ENCODE results near the gene HELZ2.

The HELZ2 gene

DNA sequence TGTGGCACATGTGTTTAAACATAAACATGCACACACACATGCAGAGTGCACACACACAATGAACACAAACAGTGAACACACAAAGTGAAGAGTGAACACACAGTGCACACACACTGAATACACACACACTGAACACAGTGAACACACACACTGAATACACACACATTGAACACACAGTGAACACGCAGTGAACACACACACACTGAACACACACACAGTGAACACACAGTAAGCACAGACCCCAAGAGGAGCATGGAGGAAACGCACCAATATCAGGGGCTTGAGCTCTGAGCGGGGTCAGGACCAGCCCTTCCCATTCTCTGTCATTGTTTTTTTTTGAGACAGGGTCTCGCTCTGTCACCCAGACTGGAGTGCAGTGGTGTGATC is 17.1 kb upstream of the HELZ2 start:
- DNase-seq: no peak
- ATAC-seq (replicated peaks): no peak
- Mint-ChIP-seq H3K27ac (no peak overlapping the region), H3K36me3 (ENCODE audit: insufficient read depth) (peaks cover 35% of the 10 kb centered on the region), H3K9me3 (no peaks in the 10 kb centered on the region), H3K4me1 (ENCODE audit: low read depth in 2 of 2) (peaks cover 0 to 1% of the 10 kb centered on the region in 2 donors), H3K4me3 (no peak overlapping the region), H3K27me3 (no peaks in the 10 kb centered on the region)

DNA sequence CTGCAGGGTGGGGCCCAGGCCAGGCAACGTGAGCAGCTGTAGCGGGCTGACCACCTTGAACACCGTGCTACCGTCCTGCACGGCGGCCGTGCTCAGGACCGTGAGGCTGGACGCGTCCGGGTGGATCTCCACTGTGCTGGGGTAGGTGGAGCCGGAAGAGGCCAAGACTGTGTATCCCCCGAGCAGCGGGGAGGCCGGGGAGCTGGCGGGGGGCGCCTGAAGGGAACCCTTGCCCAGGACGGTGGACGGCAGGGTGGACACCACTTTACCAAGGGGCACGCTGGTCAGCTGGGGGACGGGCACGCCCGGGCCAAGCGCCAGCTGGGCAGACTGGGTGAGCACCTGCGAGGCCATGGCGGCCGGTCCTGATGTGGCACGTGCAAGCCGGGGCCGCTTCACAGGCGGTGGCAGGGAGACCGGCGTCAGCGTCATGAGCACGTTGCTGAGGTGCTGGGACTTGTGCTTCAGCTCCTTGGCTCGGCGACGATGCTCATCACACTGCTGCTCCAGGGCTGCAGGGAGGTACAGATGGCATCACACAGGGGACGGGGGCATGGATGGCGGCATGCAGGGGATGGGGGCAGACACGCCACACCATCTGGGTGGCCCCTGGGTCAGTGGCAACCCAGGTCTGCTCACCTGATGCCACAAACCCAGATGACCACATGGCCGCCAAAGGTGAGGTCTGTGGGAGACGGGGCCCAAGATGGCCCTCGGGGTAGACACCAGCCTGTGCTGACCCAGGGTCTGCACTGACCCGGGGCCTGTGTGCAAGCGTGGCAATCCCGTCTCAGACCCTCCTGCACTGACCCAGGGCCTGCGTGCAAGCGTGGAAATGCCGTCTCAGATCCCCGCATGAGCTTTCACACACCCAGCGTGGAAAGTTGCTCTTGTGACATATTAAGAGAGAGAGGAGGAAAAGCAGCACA is 16.4 kb upstream of the HELZ2 start:
- Mint-ChIP-seq H3K4me3 (no peak overlapping the region), H3K36me3 (ENCODE audit: insufficient read depth) (peaks cover 35% of the 10 kb centered on the region), H3K27ac (no peak overlapping the region), H3K4me1 (ENCODE audit: low read depth in 2 of 2) (peaks cover 0 to 1% of the 10 kb centered on the region in 2 donors), H3K27me3 (no peaks in the 10 kb centered on the region), H3K9me3 (no peaks in the 10 kb centered on the region)
- ATAC-seq (replicated peaks) (no peak), DNase-seq (no peak)

GRCh38 chr20:63589261-63590217 is 15.5 kb upstream of the HELZ2 start:
- Mint-ChIP-seq H3K27ac (no peak overlapping the region), H3K36me3 (ENCODE audit: insufficient read depth) (peaks cover 33% of the 10 kb centered on the region), H3K4me3 (no peak overlapping the region), H3K9me3 (no peaks in the 10 kb centered on the region), H3K27me3 (no peaks in the 10 kb centered on the region), H3K4me1 (ENCODE audit: low read depth in 2 of 2) (peaks cover 0 to 1% of the 10 kb centered on the region in 2 donors)
- no peak for DNase-seq
- no peak for ATAC-seq (replicated peaks)

DNA sequence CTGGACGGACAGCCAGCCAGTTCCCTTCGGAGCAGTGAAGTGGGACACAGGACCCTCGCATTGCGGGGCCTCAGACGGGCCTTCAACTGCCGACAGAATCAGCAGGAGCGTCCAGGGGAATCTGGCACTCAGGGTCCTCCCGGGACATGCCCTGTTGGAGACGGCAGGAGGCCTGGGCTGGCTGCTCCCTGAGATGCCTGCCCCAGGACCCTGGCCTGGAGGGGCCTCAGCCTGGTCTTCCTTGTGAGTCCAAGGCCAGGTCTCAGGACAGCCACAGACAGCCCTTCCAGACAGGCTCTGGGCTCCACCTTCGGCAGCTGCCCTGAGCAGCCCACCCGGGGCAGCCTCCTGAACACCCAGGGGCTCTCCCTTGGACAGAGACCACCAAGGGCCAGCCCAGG is 14.6 kb upstream of the HELZ2 start:
- H3K27me3 Mint-ChIP-seq: no peaks in the 10 kb centered on the region
- no peak overlapping the region for H3K27ac Mint-ChIP-seq
- no peak overlapping the region for H3K4me3 Mint-ChIP-seq
- H3K4me1 Mint-ChIP-seq (ENCODE audit: low read depth in 2 of 2): peaks cover 0 to 1% of the 10 kb centered on the region in 2 donors
- no peak for DNase-seq
- ATAC-seq (replicated peaks): no peak
- H3K9me3 Mint-ChIP-seq: no peaks in the 10 kb centered on the region
- H3K36me3 Mint-ChIP-seq (ENCODE audit: insufficient read depth): peaks cover 31% of the 10 kb centered on the region

GRCh38 chr20:63587776-63588591 is 13.9 kb upstream of the HELZ2 start:
- H3K36me3 Mint-ChIP-seq (ENCODE audit: insufficient read depth): peaks cover 25% of the 10 kb centered on the region
- no peak for DNase-seq

GRCh38 chr20:63587256-63587655 is 13.2 kb upstream of the HELZ2 start:
- no peak for ATAC-seq (replicated peaks)
- DNase-seq: no peak
- H3K4me1 Mint-ChIP-seq (ENCODE audit: low read depth in 2 of 2): peaks cover 0 to 1% of the 10 kb centered on the region in 2 donors
- H3K4me3 Mint-ChIP-seq: no peak overlapping the region
- H3K9me3 Mint-ChIP-seq: no peaks in the 10 kb centered on the region
- no peak overlapping the region for H3K27ac Mint-ChIP-seq
- peaks cover 25% of the 10 kb centered on the region for H3K36me3 Mint-ChIP-seq (ENCODE audit: insufficient read depth)
- H3K27me3 Mint-ChIP-seq: no peaks in the 10 kb centered on the region

More at GRCh38 chr20:63587776-63588591, 13.9 kb upstream of the HELZ2 start:
- no peaks in the 10 kb centered on the region for H3K27me3 Mint-ChIP-seq
- H3K4me1 Mint-ChIP-seq (ENCODE audit: low read depth in 2 of 2): peaks cover 0 to 1% of the 10 kb centered on the region in 2 donors
- peak overlapping the region in 1 of 2 donors; percentile 17 for H3K27ac Mint-ChIP-seq
- ATAC-seq (replicated peaks): no peak
- H3K9me3 Mint-ChIP-seq: no peaks in the 10 kb centered on the region
- H3K4me3 Mint-ChIP-seq: no peak overlapping the region

GRCh38 chr20:63586797-63587196 is 12.8 kb upstream of the HELZ2 start:
- no peak overlapping the region for H3K4me3 Mint-ChIP-seq
- H3K36me3 Mint-ChIP-seq (ENCODE audit: insufficient read depth): peaks cover 21% of the 10 kb centered on the region
- H3K9me3 Mint-ChIP-seq: no peaks in the 10 kb centered on the region
- no peak overlapping the region for H3K27ac Mint-ChIP-seq
- ATAC-seq (replicated peaks): no peak
- no peaks in the 10 kb centered on the region for H3K27me3 Mint-ChIP-seq
- H3K4me1 Mint-ChIP-seq (ENCODE audit: low read depth in 2 of 2): peaks cover 0 to 1% of the 10 kb centered on the region in 2 donors
- no peak for DNase-seq

GRCh38 chr20:63585616-63586565 is 11.9 kb upstream of the HELZ2 start:
- Mint-ChIP-seq H3K4me3 (no peak overlapping the region), H3K27ac (no peak overlapping the region), H3K36me3 (ENCODE audit: insufficient read depth) (peaks cover 15% of the 10 kb centered on the region), H3K27me3 (no peaks in the 10 kb centered on the region), H3K9me3 (no peaks in the 10 kb centered on the region), H3K4me1 (ENCODE audit: low read depth in 2 of 2) (peaks cover 0 to 3% of the 10 kb centered on the region in 2 donors)
- no peak for ATAC-seq (replicated peaks)
- no peak for DNase-seq

DNA sequence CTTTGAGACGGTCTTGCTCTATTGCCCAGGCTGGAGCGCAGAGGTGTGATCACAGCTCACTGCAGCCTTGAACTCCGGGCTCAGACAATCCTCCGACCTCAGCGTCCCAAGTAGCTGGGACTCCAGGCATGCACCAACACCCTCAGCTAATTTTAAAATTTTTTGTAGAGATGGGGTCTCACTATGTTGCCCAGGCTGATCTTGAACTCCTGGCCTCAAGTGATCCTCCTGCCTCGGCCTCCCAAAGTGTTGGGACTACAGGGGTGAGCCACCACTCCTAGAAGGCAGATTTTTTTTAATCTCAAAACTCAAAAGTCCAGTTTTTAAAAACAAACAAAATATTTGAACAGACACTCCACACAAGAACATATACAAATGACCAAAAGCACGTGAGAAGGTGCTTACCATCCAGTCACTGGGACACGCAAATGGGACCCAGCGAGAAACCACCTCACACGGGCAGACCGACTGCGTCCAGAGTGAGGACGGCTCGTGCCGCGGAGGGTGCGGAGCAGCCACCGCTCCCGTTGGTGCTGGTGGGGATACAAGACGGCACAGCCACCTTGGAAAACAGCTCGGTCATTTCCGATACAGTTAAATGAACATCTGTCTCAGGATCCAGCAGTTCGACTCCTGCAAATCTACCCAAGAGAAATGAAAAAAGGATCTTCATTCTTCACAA is 8.5 kb upstream of the HELZ2 start:
- ATAC-seq (replicated peaks) (no peak), DNase-seq (no peak)

GRCh38 chr20:63580796-63581461 is 6.9 kb upstream of the HELZ2 start:
- Mint-ChIP-seq H3K4me3 (no peak overlapping the region), H3K4me1 (ENCODE audit: low read depth in 2 of 2) (peaks cover 0 to 7% of the 10 kb centered on the region in 2 donors), H3K27me3 (no peaks in the 10 kb centered on the region), H3K9me3 (no peaks in the 10 kb centered on the region), H3K27ac (no peak overlapping the region), H3K36me3 (ENCODE audit: insufficient read depth) (peaks cover 3% of the 10 kb centered on the region)
- ATAC-seq (replicated peaks) (peak; percentile 98), DNase-seq (peak; percentile 62 to 68 (median 65))

More for the DNA sequence above, 8.5 kb upstream of the HELZ2 start:
- no peaks in the 10 kb centered on the region for H3K27me3 Mint-ChIP-seq
- H3K4me1 Mint-ChIP-seq (ENCODE audit: low read depth in 2 of 2): peaks cover 0 to 7% of the 10 kb centered on the region in 2 donors
- H3K27ac Mint-ChIP-seq: no peak overlapping the region
- no peak overlapping the region for H3K4me3 Mint-ChIP-seq
- no peaks in the 10 kb centered on the region for H3K9me3 Mint-ChIP-seq
- H3K36me3 Mint-ChIP-seq (ENCODE audit: insufficient read depth): peaks cover 5% of the 10 kb centered on the region

GRCh38 chr20:63579017-63579694 is 5.1 kb upstream of the HELZ2 start:
- DNase-seq (no peak), ATAC-seq (replicated peaks) (no peak)
- Mint-ChIP-seq H3K27ac (no peak overlapping the region), H3K36me3 (ENCODE audit: insufficient read depth) (peaks cover 3% of the 10 kb centered on the region), H3K4me3 (no peak overlapping the region), H3K4me1 (ENCODE audit: low read depth in 2 of 2) (peaks cover 0 to 7% of the 10 kb centered on the region in 2 donors), H3K27me3 (no peaks in the 10 kb centered on the region), H3K9me3 (no peaks in the 10 kb centered on the region)
